SK-N-SH treated with all-trans-retinoic acid at 6 μM for 48 hours (cell line): ENCODE data around the gene TRIM46.

Source experiments
- CREB5 ChIP-seq: fragments of 250-450 bp; sonication (Bioruptor Pico); IDR thresholded peaks from 2 replicates; pipeline ENCODE4 v1.5.1; 2020; ENCODE audit warnings: low read depth, mild to moderate bottlenecking, moderate library complexity
- ZNF8 ChIP-seq: fragments of 450-650 bp; formaldehyde crosslinking; IDR thresholded peaks from 2 replicates; pipeline ENCODE4 v1.5.0; 2020; ENCODE audit warnings: mild to moderate bottlenecking, moderate library complexity

- no peak for TF ChIP-seq CREB5
- no peak for TF ChIP-seq ZNF8 (CRISPR knock-in tag)
Observed at GRCh38 chr1:155134322-155134721, 39.3 kb upstream of the TRIM46 start.
